KMS-11 (cell line): ENCODE results near the gene FBXL12.

Source experiments
- H2AFZ ChIP-seq: fragments of 200-600 bp; sonication (generic); 2 replicates; pipeline ENCODE4 v1.6.1; 2016; ENCODE audit warnings: antibody characterized with exemption, mixed run types, low read depth
- H3K27ac ChIP-seq: fragments of 200-600 bp; sonication (generic); 2 replicates; pipeline ENCODE4 v1.6.1; 2016; ENCODE audit warnings: mild to moderate bottlenecking, mixed run types
- H3K27me3 ChIP-seq: fragments of 200-600 bp; sonication (generic); 2 replicates; pipeline ENCODE4 v1.6.1; 2017; ENCODE audit warnings: mild to moderate bottlenecking, low read depth, mixed run types, moderate library complexity; ENCODE audit not compliant: insufficient read depth
- H3K36me3 ChIP-seq: fragments of 200-600 bp; sonication (generic); 2 replicates; pipeline ENCODE4 v1.6.1; 2017; ENCODE audit warnings: mild to moderate bottlenecking, mixed run types; ENCODE audit not compliant: insufficient read depth
- H3K4me1 ChIP-seq: fragments of 200-600 bp; sonication (generic); 2 replicates; pipeline ENCODE4 v1.6.1; 2016; ENCODE audit warnings: mild to moderate bottlenecking, low read depth, mixed run types; ENCODE audit not compliant: poor library complexity, severe bottlenecking
- H3K4me2 ChIP-seq: fragments of 200-600 bp; sonication (generic); 2 replicates; pipeline ENCODE4 v1.7.0; 2016; ENCODE audit warnings: mild to moderate bottlenecking, mixed run types
- H3K4me3 ChIP-seq: fragments of 200-600 bp; sonication (generic); IDR thresholded peaks from 2 replicates; pipeline ENCODE4 v1.6.1; 2017; ENCODE audit warnings: low read depth, low read length, mixed read lengths; ENCODE audit not compliant: insufficient read depth
- H3K79me2 ChIP-seq: fragments of 200-600 bp; sonication (generic); 2 replicates; pipeline ENCODE4 v1.6.1; 2016; ENCODE audit warnings: low read depth, mixed run types; ENCODE audit not compliant: insufficient read depth
- H3K9ac ChIP-seq: fragments of 200-600 bp; sonication (generic); 2 replicates; pipeline ENCODE4 v1.6.1; 2016; ENCODE audit warnings: mild to moderate bottlenecking, mixed run types
- H4K20me1 ChIP-seq: fragments of 200-600 bp; sonication (generic); 2 replicates; pipeline ENCODE4 v1.6.1; 2016; ENCODE audit warnings: mild to moderate bottlenecking, mixed run types; ENCODE audit not compliant: insufficient read depth
- CTCF ChIP-seq: fragments of 200-600 bp; sonication (generic); conservative IDR thresholded peaks from 2 replicates; pipeline ENCODE4 v1.6.1; 2017; ENCODE audit warnings: low read depth, mild to moderate bottlenecking, antibody characterized with exemption, low read length, moderate library complexity, mixed read lengths

FBXL12 gene

GRCh38 chr19:9818734-9819595 is at the start of gene FBXL12:
Gene FBXL12, minus strand, starts transcription at chr19:9819079. Its CDS starts 266 bp downstream, at chr19:9818813.
- Histone ChIP-seq H3K36me3 (peaks cover 7% of the 10 kb centered on the region; the same call in 1 of the 2 replicates), H4K20me1 (no peaks in the 10 kb centered on the region), H3K4me3 (no peak within 1 kb of the TSS), H3K27ac (peak within 1 kb of the TSS; percentile 71), H3K4me1 (peaks cover 55% of the 10 kb centered on the region), H2AFZ (peak within 1 kb of the TSS; percentile 62), H3K9ac (peak within 1 kb of the TSS; percentile 60), H3K79me2 (peaks cover 42% of the 10 kb centered on the region), H3K4me2 (peak within 1 kb of the TSS; percentile 67), H3K27me3 (no peaks in the 10 kb centered on the region)
- TF ChIP-seq CTCF: no peak

GRCh38 chr19:9865732-9866501 is 47.0 kb upstream of the FBXL12 start:
- Histone ChIP-seq H4K20me1 (no peaks in the 10 kb centered on the region), H2AFZ (no peak overlapping the region; the same call in 1 of the 2 replicates), H3K4me1 (peaks cover 10% of the 10 kb centered on the region), H3K79me2 (no peaks in the 10 kb centered on the region), H3K4me2 (0 out of 2 replicates have a peak overlapping the region, but pooled peaks have one; percentile 9), H3K27me3 (peaks cover 23% of the 10 kb centered on the region; the same call in 1 of the 2 replicates), H3K4me3 (no peak overlapping the region), H3K27ac (no peak overlapping the region), H3K9ac (no peak overlapping the region), H3K36me3 (no peaks in the 10 kb centered on the region)
- TF ChIP-seq CTCF: no peak

- no peak overlapping the region for H3K27ac ChIP-seq
- H4K20me1 ChIP-seq: no peaks in the 10 kb centered on the region
- no peaks in the 10 kb centered on the region for H3K36me3 ChIP-seq
- no peak overlapping the region for H3K4me3 ChIP-seq
- no peak for TF ChIP-seq CTCF
- H3K27me3 ChIP-seq: peaks cover 20% of the 10 kb centered on the region; the same call in 1 of the 2 replicates
- H2AFZ ChIP-seq: no peak overlapping the region
- H3K4me1 ChIP-seq: peaks cover 10% of the 10 kb centered on the region
- no peak overlapping the region for H3K4me2 ChIP-seq
- H3K79me2 ChIP-seq: no peaks in the 10 kb centered on the region
- no peak overlapping the region for H3K9ac ChIP-seq
Observed at GRCh38 chr19:9863759-9864158, 44.9 kb upstream of the FBXL12 start.

- no peaks in the 10 kb centered on the region for H3K79me2 ChIP-seq
- H3K4me1 ChIP-seq: peaks cover 10% of the 10 kb centered on the region
- H3K27ac ChIP-seq: no peak overlapping the region
Observed at GRCh38 chr19:9862938-9863337, 44.1 kb upstream of the FBXL12 start.

More at GRCh38 chr19:9862938-9863337, 44.1 kb upstream of the FBXL12 start:
- peaks cover 18% of the 10 kb centered on the region; the same call in 1 of the 2 replicates for H3K27me3 ChIP-seq
- no peaks in the 10 kb centered on the region for H4K20me1 ChIP-seq
- no peak for TF ChIP-seq CTCF
- no peak overlapping the region for H3K9ac ChIP-seq
- no peak overlapping the region for H2AFZ ChIP-seq
- H3K4me2 ChIP-seq: no peak overlapping the region
- H3K4me3 ChIP-seq: no peak overlapping the region
- H3K36me3 ChIP-seq: no peaks in the 10 kb centered on the region
